DMS153 treated with DMSO at 0.1 percent for 48 hours (cell line): Measurements from ENCODE around the gene NTNG1.

ENCODE experiments used
- DNase-seq: peaks from one replicate; lab custom pipeline; 2025; ENCODE audit not compliant: unreplicated experiment; lab: John Stamatoyannopoulos, UW

The NTNG1 gene

DNA sequence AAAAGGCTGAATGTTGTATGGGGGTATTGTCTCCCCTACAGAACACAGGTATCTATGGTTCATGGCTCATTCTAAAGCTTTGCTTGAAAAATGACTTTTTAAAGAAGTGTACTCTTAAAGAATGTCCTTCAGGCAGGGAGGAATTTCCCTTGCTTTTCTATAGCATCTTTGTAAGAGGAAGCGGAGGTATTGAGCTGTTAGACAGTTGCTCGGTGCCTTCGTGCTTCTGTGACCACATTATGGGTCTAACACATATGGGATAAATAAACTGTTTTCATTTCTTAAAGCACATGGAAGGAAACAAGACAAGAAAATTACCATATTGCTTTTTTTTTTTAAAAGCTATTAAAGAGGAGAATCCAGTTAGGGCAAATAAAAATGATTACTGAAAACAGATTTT is 182.9 kb downstream of the NTNG1 start:
- no peak for DNase-seq

DNA sequence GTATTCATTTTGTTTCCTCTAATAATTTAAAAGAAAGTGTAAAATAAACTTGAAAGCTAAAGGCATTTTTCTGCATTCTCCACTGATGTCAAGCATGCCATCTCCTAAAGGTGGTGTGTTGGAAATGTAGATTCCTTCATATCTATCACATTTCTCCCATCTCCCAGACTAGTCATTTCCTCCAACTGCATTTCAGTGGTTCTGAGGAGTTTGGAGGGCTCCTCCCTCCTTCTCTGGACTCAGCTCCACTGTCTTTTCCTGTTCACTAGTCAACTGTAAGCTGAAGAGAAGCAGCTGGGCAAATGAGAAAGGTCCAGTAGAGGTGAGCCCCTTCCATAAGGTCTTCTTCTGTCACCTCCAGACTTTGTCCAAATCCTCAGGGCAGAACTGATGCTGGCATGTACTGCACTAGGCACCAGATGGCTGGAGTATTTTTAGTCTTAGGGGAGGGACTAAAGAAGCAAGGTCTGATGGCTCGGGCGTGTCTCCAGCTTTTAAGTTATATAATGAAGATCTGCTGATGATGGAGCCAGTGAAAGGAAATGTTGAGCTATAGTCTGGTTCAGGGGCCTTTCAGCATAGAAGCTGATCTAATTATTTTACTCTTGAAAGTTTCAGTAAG is 186.1 kb downstream of the NTNG1 start:
- DNase-seq, result no peak

GRCh38 chr1:107327446-107327845 is 186.6 kb downstream of the NTNG1 start:
- DNase-seq, result no peak

- no peak for DNase-seq
These were observed 187.2 kb downstream of the NTNG1 start for GRCh38 chr1:107328087-107328486.

GRCh38 chr1:107339775-107340174 is 198.9 kb downstream of the NTNG1 start:
- DNase-seq, result no peak

DNA sequence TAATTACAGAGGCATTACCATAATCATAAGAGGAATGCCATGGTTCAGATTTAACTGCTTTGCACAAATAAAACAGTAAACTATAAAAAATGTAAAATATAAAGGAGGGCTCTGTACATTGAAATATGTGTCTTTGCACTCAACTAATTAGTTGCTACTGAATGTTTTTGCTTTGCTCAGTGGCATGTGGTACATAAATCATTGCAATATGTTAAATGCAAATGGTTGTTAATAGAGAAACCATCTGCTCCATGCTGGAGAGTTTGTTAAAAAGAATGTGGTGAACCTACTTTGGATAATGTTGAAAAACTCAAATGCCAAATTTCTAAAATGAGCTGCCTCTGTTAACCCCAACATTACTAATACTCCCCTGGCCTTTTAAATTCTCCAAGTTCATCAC is 201.5 kb downstream of the NTNG1 start:
- no peak for DNase-seq

GRCh38 chr1:107342768-107343167 is 201.9 kb downstream of the NTNG1 start:
- DNase-seq, result no peak

- DNase-seq, result no peak
These were observed 202.8 kb downstream of the NTNG1 start for GRCh38 chr1:107343601-107344000.

DNA sequence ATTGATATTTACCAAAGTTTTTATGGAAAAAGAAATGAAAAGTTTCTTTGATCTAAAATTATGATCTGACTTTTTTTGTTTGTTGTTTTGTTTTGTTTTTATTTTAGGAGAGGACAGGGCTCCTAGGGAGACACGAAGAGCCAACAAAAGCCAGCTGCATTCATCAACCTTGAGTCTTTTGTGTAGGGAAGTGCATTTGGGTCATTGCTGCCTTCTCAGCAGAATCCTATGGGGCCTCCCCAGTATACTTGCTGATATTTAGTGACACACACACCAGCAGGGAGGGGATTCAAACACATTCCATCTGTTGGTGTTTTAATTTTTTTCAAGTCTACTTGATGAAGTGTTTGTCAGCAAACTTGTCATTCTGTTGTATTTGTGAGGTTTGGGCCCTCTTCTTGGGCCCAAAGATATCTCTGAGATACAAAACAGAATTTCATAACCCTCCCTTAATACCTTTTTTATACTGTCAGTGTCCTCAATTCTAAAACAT is 203.5 kb downstream of the NTNG1 start:
- no peak for DNase-seq

- DNase-seq, result no peak
These were observed 204.0 kb downstream of the NTNG1 start for GRCh38 chr1:107344836-107345235.

DNA sequence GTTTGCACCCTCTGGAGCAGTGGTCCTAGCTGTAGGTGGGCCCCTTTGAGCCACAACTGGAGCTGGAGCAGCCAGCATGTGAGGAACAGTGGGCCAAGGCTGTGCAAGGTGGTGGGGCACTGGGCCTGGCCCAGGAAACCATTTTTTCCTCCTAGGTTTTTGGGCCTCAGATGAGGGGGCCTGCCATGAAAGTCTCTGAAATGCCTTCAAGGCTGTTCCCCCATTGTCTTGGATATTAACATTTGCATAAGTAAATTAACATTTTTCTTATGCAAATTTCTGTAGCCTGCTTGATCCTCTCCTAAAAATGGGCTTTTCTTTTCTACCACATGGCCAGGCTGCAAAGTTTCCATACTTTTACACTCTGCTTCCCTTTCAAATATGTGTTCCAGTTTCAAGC is 212.0 kb downstream of the NTNG1 start:
- DNase-seq, result no peak

DNA sequence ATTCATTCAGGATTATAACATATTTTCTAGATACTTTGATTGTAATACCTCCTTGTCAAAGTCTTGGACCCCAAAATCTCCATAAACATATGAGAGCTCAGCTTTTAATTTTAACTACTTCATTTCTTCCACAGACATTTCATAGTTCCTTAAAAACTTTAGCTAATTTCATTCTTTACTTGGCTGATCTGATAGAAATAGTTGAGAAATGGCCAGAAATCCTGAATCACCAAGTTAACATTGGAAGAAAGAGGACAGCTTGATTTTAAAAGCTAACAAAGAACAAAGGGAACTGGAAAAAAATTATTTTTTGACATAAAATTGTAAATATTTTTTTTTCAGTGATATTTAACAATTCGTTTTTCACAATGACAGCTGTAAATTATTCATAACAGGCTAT is 216.5 kb downstream of the NTNG1 start:
- DNase-seq, result no peak

- DNase-seq, result no peak
These were observed 217.9 kb downstream of the NTNG1 start for GRCh38 chr1:107358619-107359327.

DNA sequence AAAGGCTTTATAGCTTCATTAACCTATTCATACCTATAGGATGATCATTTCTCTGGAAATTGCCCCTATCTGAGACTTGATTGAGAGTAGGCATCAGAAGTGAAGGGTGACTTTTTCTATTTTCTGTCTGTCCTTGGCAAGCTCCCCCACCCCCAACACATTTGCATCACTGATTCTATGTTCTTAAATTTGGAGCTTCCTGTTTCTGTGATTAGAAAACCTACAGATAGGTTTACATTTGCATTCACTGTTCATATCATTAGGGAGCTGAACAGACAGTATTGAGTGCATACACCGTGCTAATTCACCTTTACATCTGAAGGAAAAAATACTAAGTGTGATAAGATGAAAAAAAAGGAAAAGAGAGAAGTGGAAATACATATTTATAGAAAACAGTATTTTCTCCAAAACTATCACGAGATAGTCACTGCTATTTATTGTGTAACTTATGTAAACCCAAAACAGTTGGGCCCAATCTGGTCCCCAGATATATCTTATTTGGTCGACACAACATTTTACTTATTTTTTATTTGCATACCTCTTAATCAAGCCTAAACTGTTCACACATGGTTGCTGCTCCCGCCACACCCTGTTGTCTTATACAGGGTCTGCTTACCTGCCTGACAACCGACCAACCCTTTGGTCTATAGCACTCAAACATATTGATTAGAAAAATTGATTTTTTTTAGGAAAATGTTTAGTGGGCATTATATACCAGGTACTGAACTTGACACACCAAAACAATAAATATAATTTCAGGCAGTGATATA is 218.8 kb downstream of the NTNG1 start:
- DNase-seq, result no peak

DNA sequence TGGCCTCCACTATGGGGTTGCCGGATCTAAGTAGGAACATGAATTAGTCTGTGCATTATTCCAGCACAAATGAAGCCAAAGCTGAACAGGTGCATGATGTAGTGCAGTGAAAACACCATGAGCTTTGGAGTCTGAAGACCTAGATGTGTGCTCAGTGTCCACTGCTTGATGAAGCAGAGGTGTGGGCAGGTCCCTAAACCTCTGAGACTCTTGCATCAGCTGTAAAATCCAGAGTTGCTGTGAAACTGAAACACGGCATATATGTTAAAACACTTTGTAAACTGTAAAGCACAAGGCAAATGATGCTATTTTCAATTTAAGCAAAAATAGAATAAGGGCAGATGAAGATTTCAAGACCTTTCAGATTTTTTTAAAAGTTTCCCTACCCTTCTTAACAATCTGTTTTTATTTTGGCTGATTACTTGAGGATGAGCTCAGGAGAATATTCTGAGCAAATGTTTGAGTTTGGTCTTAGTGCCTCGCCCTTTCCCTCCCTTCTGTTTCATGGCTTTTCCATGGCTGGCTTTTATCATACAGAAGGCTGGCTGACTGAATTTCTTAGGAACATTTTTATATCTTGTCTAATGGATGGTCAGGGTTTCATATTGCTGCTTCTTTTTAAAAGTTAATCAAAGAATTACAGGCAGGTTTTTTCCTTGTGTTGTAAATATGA is 221.8 kb downstream of the NTNG1 start:
- DNase-seq, result no peak

DNA sequence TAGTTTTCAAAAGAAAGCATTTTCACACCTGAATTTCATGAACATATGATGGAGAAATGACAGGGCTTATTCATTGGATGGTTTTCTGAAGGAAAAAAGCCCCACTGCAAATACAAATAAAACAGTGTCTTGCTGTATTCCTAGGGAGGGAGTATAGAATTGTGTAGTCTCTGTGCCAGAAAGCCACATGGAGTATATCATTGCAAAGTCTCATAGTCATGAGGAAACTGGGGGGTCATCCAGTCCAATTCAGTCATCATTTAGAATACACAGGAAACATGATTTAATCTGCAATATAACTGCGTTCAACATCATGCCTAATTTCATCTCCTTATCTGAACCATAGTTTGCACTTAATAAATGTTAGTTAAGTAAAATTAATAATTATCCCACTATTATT is 222.3 kb downstream of the NTNG1 start:
- no peak for DNase-seq

GRCh38 chr1:107365527-107366240 is 224.8 kb downstream of the NTNG1 start:
- no peak for DNase-seq

DNA sequence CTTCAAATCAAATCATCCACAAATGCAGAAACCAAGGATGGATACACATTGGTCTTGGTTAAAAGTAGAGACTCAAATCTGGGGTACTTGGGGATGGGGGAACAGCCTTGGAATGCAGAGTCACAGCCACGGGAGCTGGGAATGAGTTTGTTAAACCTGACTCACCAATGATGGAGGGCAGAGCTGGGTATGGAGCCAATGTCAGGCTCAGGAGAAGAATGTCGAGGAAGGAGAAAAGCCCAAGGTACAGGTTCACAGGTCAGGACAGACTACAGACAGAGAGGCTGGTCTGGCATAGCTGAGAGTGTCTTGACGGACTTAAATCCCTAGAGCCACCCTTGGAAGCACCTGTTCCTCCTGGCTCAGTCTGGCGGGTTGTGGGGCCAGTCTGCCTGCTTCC is 237.6 kb downstream of the NTNG1 start:
- no peak for DNase-seq

DNA sequence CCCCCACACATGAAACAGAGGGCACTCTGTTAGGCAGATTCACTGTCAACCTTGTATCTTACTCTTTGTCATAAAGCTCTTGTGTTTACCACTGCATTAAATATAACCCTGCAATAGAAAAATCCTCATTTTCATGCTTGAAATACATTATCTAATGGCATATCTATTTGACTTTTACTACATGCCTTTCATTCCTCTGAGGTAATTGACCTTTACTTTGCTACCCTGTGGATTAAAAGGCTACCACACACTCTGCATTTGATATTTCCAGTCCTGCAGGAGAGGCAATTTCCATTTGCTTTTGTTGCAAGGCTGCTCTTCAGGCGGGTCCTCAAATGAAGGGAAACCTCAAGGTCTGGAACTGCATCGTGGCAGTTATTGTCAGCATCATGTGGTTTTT is 238.0 kb downstream of the NTNG1 start:
- no peak for DNase-seq

DNA sequence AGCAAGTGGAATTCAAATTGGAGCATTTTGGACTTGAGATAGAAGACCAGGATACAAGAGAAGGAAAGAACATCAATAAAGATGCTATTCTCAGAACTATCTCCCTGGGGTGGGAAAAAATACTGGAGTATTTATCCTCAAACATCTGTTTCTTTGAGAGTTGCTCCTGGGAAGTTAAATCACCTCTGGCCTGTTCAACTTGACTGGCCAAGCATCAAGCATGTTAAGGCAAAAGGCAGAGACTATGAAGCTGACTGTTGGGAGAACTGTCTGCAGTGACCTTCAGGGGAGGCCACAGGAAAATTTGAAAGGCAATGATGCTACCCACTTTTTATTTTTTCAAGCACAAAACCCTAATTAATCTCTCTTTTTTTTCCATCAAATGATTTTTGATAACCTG is 239.0 kb downstream of the NTNG1 start:
- no peak for DNase-seq
